Lower leg skin (tissue), 4 donors: Measurements from ENCODE around the gene EMSY. TPM values are rescaled to one million over a fixed set of nuclear protein-coding genes. Genes with fewer than 3 reads are reported as not detected.

ENCODE experiments used
- DNase-seq, 2 donors: peaks; one replicate each; pipeline ENCODE4 v3.0.0-alpha.2; 2019; ENCODE audit warnings: low spot score in 2 of 2
- H3K4me3 ChIP-seq: fragments of 200-600 bp; sonication (generic); 2 replicates; pipeline ENCODE4 v1.5.1; 2017; ENCODE audit warnings: mild to moderate bottlenecking, low read depth; ENCODE audit not compliant: poor library complexity, severe bottlenecking
- CTCF ChIP-seq, 3 donors: fragments of 450-650 bp; IDR thresholded peaks; one replicate each; pipeline ENCODE4 v1.5.1; 2016; ENCODE audit warnings: antibody characterized with exemption in 3 of 3, mild to moderate bottlenecking in 3 of 3, moderate library complexity in 2 of 3
- POLR2A ChIP-seq, 2 donors: fragments of 450-650 bp; IDR thresholded peaks; one replicate each; pipeline ENCODE4 v1.6.1; 2016 to 2017; ENCODE audit warnings: antibody characterized with exemption in 2 of 2, mild to moderate bottlenecking in 1 of 2, moderate library complexity in 1 of 2
- WGBS, 2 donors: methylation state at CpG; one replicate each; pipeline ENCODE4 v1.1.5; 2018; 5-methylcytosine and 5-hydroxymethylcytosine counted together
- intact Hi-C: fragments of 100-400 bp; cut with DNase I; formaldehyde crosslinking; loops from one replicate; pipeline ENCODE4 v1.15.0; 2023; ENCODE audit warnings: low total_unique reads
- total RNA-seq, 4 donors: library from RNA; depleted of rRNA; stranded (reverse); fragments of >200 nt; gene quantifications; one replicate each; pipeline ENCODE4 v1.1.0, GENCODE V29; 2016

EMSY gene
- total RNA-seq, 4 donors from 2014 or later, result 12.8 to 45.0 (median 14.7) TPM

DNA sequence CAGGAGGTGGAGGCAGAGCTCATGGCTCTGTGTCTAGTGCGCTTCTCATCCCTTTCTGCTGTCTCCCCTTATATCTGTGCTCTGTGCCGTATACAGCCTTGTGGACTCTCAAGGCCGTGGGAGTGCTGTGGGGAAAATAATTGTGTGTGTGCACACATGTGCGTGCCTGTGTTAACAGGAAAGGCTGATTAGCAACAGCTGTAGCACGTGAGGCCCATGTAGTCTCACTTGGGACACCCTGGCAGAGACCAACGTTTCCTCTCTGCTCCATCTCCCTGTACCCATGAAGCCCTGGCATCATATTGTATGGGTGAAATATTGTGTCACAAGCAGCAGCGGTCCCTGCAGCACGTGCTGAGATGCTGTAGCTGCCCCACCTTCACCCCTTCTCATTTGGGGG, 116.4 kb downstream of the EMSY start:
- no peak overlapping the region for H3K4me3 ChIP-seq
- TF ChIP-seq CTCF (IDR thresholded peaks at IDR 0.05), result no peak
- no peak for TF ChIP-seq POLR2A (IDR thresholded peaks at IDR 0.05)
- DNase-seq, result no peak
- whole genome bisulfite sequencing, 2 donors, result 45 to 70% methylated on average over 7 to 8 of the region's 8 CpGs
- intact Hi-C loops, result no loop called here

GRCh38 chr11:76562541-76562940, 117.7 kb downstream of the EMSY start:
- no peak for TF ChIP-seq POLR2A (IDR thresholded peaks at IDR 0.05)
- TF ChIP-seq CTCF (IDR thresholded peaks at IDR 0.05), result no peak
- intact Hi-C loops, result no loop called here
- WGBS, 2 donors, result 67 to 85% methylated on average over 3 of the region's 3 CpGs
- H3K4me3 ChIP-seq, result no peak overlapping the region
- DNase-seq, result no peak

DNA sequence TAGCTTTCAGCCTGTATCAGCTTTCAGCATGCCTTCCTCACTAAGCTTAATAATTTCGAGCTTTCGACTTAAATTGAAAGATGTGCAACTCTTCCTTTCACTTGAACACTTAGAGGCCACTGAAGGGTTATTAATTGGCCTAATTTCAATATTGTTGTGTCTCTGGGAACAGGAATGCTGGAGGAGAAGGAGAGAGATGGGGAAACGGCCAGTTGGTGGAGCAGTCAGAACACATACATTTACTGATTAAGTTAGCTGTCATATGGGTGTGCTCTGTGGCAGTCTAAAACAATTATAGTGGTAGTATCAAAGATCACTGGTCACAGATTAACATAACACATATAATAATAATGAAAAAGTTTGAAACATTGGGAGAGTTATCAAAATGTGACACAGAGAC, 119.5 kb downstream of the EMSY start:
- TF ChIP-seq CTCF (IDR thresholded peaks at IDR 0.05), result no peak
- TF ChIP-seq POLR2A (IDR thresholded peaks at IDR 0.05), result no peak
- no peak for DNase-seq
- intact Hi-C loops, result no loop called here
- H3K4me3 ChIP-seq, result no peak overlapping the region
- 70 to 84% methylated on average over 3 of the region's 3 CpGs for WGBS, 2 donors

DNA sequence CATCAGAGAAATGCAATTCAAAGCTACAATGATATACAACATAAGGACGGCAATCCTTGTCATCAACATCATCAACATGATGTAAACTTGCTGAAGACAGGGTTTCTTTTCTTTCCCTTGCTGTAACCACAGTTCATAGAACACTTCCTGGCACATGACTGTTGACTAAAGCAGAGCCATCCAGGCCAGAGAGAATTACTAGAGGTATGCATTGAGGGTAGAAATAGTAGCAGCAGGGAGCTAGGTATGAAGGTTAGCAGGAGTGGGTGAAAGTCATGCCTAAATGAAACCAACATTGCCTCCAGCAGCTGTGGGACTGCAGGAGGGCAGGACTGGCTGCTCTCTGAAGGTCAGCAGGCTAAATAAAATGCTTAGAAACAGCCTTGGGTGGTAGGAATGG, 122.0 kb downstream of the EMSY start:
- DNase-seq, result no peak
- TF ChIP-seq CTCF (IDR thresholded peaks at IDR 0.05) (no peak), POLR2A (IDR thresholded peaks at IDR 0.05) (no peak)
- intact Hi-C loops, result no loop called here
- WGBS, 2 donors, result 0% methylated on average over 1 of the region's 1 CpG
- no peak overlapping the region for H3K4me3 ChIP-seq

GRCh38 chr11:76567261-76567660, 122.4 kb downstream of the EMSY start:
- no peak for DNase-seq
- TF ChIP-seq POLR2A (IDR thresholded peaks at IDR 0.05) (no peak), CTCF (IDR thresholded peaks at IDR 0.05) (no peak)
- H3K4me3 ChIP-seq, result no peak overlapping the region
- intact Hi-C loops, result no loop called here
- WGBS, 2 donors, result 72 to 78% methylated on average over 3 of the region's 3 CpGs

- WGBS, 2 donors, result 60 to 73% methylated on average over 4 of the region's 4 CpGs
- H3K4me3 ChIP-seq, result no peak overlapping the region
- no peak for DNase-seq
- intact Hi-C loops, result no loop called here
- no peak for TF ChIP-seq POLR2A (IDR thresholded peaks at IDR 0.05)
- TF ChIP-seq CTCF (IDR thresholded peaks at IDR 0.05), result no peak
Observed at GRCh38 chr11:76568139-76568538, 123.3 kb downstream of the EMSY start.
